ENCODE results near the gene TRIM29.

TRIM29 gene

GRCh38 chr11:120123946-120124345, 14.0 kb downstream of the TRIM29 start:
- Histone ChIP-seq H3K4me3 (ENCODE audit: low read length in 2 of 2) (no peak overlapping the region), H3K36me3 (ENCODE audit: control insufficient read depth in 2 of 2, insufficient read depth in 2 of 2, low read length in 2 of 2) (no peaks in the 10 kb centered on the region), H3K9me3 (ENCODE audit: control insufficient read depth in 2 of 2, low read length in 2 of 2) (no peaks in the 10 kb centered on the region), H3K27ac (ENCODE audit: low read depth in 2 of 2, low read length in 2 of 2) (peak overlapping the region in 1 of 2 donors; percentile 37), H3K4me1 (ENCODE audit: control insufficient read depth in 2 of 2, insufficient read depth in 2 of 2, low read length in 2 of 2) (peaks cover 12 to 31% of the 10 kb centered on the region in 2 donors), H3K9ac (ENCODE audit: low read depth in 1 of 2, low read length in 2 of 2) (no peak overlapping the region), H3K27me3 (ENCODE audit: control insufficient read depth in 2 of 2, insufficient read depth in 2 of 2, low read length in 2 of 2) (no peaks in the 10 kb centered on the region)

- H3K9me3 ChIP-seq (ENCODE audit: control insufficient read depth in 2 of 2, low read length in 2 of 2), result no peaks in the 10 kb centered on the region
- H3K9ac ChIP-seq (ENCODE audit: low read depth in 1 of 2, low read length in 2 of 2), result no peak overlapping the region
- H3K36me3 ChIP-seq (ENCODE audit: control insufficient read depth in 2 of 2, insufficient read depth in 2 of 2, low read length in 2 of 2), result no peaks in the 10 kb centered on the region
- H3K27me3 ChIP-seq (ENCODE audit: control insufficient read depth in 2 of 2, insufficient read depth in 2 of 2, low read length in 2 of 2), result no peaks in the 10 kb centered on the region
- no peak overlapping the region for H3K4me3 ChIP-seq (ENCODE audit: low read length in 2 of 2)
- H3K27ac ChIP-seq (ENCODE audit: low read depth in 2 of 2, low read length in 2 of 2), result peak overlapping the region in 1 of 2 donors; percentile 3
- peaks cover 7 to 23% of the 10 kb centered on the region in 2 donors for H3K4me1 ChIP-seq (ENCODE audit: control insufficient read depth in 2 of 2, insufficient read depth in 2 of 2, low read length in 2 of 2)
These were observed 14.8 kb downstream of the TRIM29 start for GRCh38 chr11:120122924-120123683.

GRCh38 chr11:120121914-120122473, 15.9 kb downstream of the TRIM29 start:
- Histone ChIP-seq H3K9ac (ENCODE audit: low read depth in 1 of 2, low read length in 2 of 2) (peak overlapping the region in 1 of 2 donors; percentile 34), H3K4me1 (ENCODE audit: control insufficient read depth in 2 of 2, insufficient read depth in 2 of 2, low read length in 2 of 2) (peaks cover 6 to 18% of the 10 kb centered on the region in 2 donors), H3K9me3 (ENCODE audit: control insufficient read depth in 2 of 2, low read length in 2 of 2) (no peaks in the 10 kb centered on the region), H3K36me3 (ENCODE audit: control insufficient read depth in 2 of 2, insufficient read depth in 2 of 2, low read length in 2 of 2) (no peaks in the 10 kb centered on the region), H3K27me3 (ENCODE audit: control insufficient read depth in 2 of 2, insufficient read depth in 2 of 2, low read length in 2 of 2) (no peaks in the 10 kb centered on the region), H3K4me3 (ENCODE audit: low read length in 2 of 2) (no peak overlapping the region), H3K27ac (ENCODE audit: low read depth in 2 of 2, low read length in 2 of 2) (no peak overlapping the region)

- Histone ChIP-seq H3K4me3 (ENCODE audit: low read length in 2 of 2) (no peak overlapping the region), H3K36me3 (ENCODE audit: control insufficient read depth in 2 of 2, insufficient read depth in 2 of 2, low read length in 2 of 2) (no peaks in the 10 kb centered on the region), H3K27ac (ENCODE audit: low read depth in 2 of 2, low read length in 2 of 2) (no peak overlapping the region), H3K9me3 (ENCODE audit: control insufficient read depth in 2 of 2, low read length in 2 of 2) (no peaks in the 10 kb centered on the region), H3K27me3 (ENCODE audit: control insufficient read depth in 2 of 2, insufficient read depth in 2 of 2, low read length in 2 of 2) (no peaks in the 10 kb centered on the region), H3K9ac (ENCODE audit: low read depth in 1 of 2, low read length in 2 of 2) (no peak overlapping the region), H3K4me1 (ENCODE audit: control insufficient read depth in 2 of 2, insufficient read depth in 2 of 2, low read length in 2 of 2) (peaks cover 6 to 18% of the 10 kb centered on the region in 2 donors)
These were observed 16.6 kb downstream of the TRIM29 start for GRCh38 chr11:120121336-120121735.

- Histone ChIP-seq H3K9me3 (ENCODE audit: control insufficient read depth in 2 of 2, low read length in 2 of 2) (no peaks in the 10 kb centered on the region), H3K9ac (ENCODE audit: low read depth in 1 of 2, low read length in 2 of 2) (no peak overlapping the region), H3K4me1 (ENCODE audit: control insufficient read depth in 2 of 2, insufficient read depth in 2 of 2, low read length in 2 of 2) (peaks cover 6 to 18% of the 10 kb centered on the region in 2 donors), H3K4me3 (ENCODE audit: low read length in 2 of 2) (no peak overlapping the region), H3K36me3 (ENCODE audit: control insufficient read depth in 2 of 2, insufficient read depth in 2 of 2, low read length in 2 of 2) (no peaks in the 10 kb centered on the region), H3K27ac (ENCODE audit: low read depth in 2 of 2, low read length in 2 of 2) (no peak overlapping the region), H3K27me3 (ENCODE audit: control insufficient read depth in 2 of 2, insufficient read depth in 2 of 2, low read length in 2 of 2) (no peaks in the 10 kb centered on the region)
These were observed 17.0 kb downstream of the TRIM29 start for GRCh38 chr11:120120805-120121335.

GRCh38 chr11:120119121-120119520, 18.8 kb downstream of the TRIM29 start:
- Histone ChIP-seq H3K36me3 (ENCODE audit: control insufficient read depth in 2 of 2, insufficient read depth in 2 of 2, low read length in 2 of 2) (no peaks in the 10 kb centered on the region), H3K4me1 (ENCODE audit: control insufficient read depth in 2 of 2, insufficient read depth in 2 of 2, low read length in 2 of 2) (peaks cover 6 to 18% of the 10 kb centered on the region in 2 donors), H3K9me3 (ENCODE audit: control insufficient read depth in 2 of 2, low read length in 2 of 2) (no peaks in the 10 kb centered on the region)

GRCh38 chr11:120117991-120118390, 19.9 kb downstream of the TRIM29 start:
- Histone ChIP-seq H3K36me3 (ENCODE audit: control insufficient read depth in 2 of 2, insufficient read depth in 2 of 2, low read length in 2 of 2) (no peaks in the 10 kb centered on the region), H3K27me3 (ENCODE audit: control insufficient read depth in 2 of 2, insufficient read depth in 2 of 2, low read length in 2 of 2) (no peaks in the 10 kb centered on the region), H3K4me1 (ENCODE audit: control insufficient read depth in 2 of 2, insufficient read depth in 2 of 2, low read length in 2 of 2) (peaks cover 6 to 11% of the 10 kb centered on the region in 2 donors), H3K9me3 (ENCODE audit: control insufficient read depth in 2 of 2, low read length in 2 of 2) (no peaks in the 10 kb centered on the region), H3K9ac (ENCODE audit: low read depth in 1 of 2, low read length in 2 of 2) (no peak overlapping the region), H3K27ac (ENCODE audit: low read depth in 2 of 2, low read length in 2 of 2) (no peak overlapping the region), H3K4me3 (ENCODE audit: low read length in 2 of 2) (no peak overlapping the region)

More at GRCh38 chr11:120119121-120119520, 18.8 kb downstream of the TRIM29 start:
- Histone ChIP-seq H3K4me3 (ENCODE audit: low read length in 2 of 2) (no peak overlapping the region), H3K27me3 (ENCODE audit: control insufficient read depth in 2 of 2, insufficient read depth in 2 of 2, low read length in 2 of 2) (no peaks in the 10 kb centered on the region), H3K9ac (ENCODE audit: low read depth in 1 of 2, low read length in 2 of 2) (no peak overlapping the region), H3K27ac (ENCODE audit: low read depth in 2 of 2, low read length in 2 of 2) (no peak overlapping the region)

- no peak overlapping the region for H3K9ac ChIP-seq (ENCODE audit: low read depth in 1 of 2, low read length in 2 of 2)
- H3K36me3 ChIP-seq (ENCODE audit: control insufficient read depth in 2 of 2, insufficient read depth in 2 of 2, low read length in 2 of 2), result no peaks in the 10 kb centered on the region
- H3K27me3 ChIP-seq (ENCODE audit: control insufficient read depth in 2 of 2, insufficient read depth in 2 of 2, low read length in 2 of 2), result no peaks in the 10 kb centered on the region
- H3K27ac ChIP-seq (ENCODE audit: low read depth in 2 of 2, low read length in 2 of 2), result no peak overlapping the region
- H3K4me1 ChIP-seq (ENCODE audit: control insufficient read depth in 2 of 2, insufficient read depth in 2 of 2, low read length in 2 of 2), result peaks cover 0 to 2% of the 10 kb centered on the region in 2 donors
- no peaks in the 10 kb centered on the region for H3K9me3 ChIP-seq (ENCODE audit: control insufficient read depth in 2 of 2, low read length in 2 of 2)
- H3K4me3 ChIP-seq (ENCODE audit: low read length in 2 of 2), result no peak overlapping the region
These were observed 20.9 kb downstream of the TRIM29 start for GRCh38 chr11:120116966-120117365.

- no peaks in the 10 kb centered on the region for H3K36me3 ChIP-seq (ENCODE audit: control insufficient read depth in 2 of 2, insufficient read depth in 2 of 2, low read length in 2 of 2)
- H3K9ac ChIP-seq (ENCODE audit: low read depth in 1 of 2, low read length in 2 of 2), result no peak overlapping the region
These were observed 22.5 kb downstream of the TRIM29 start for GRCh38 chr11:120115272-120116000.

More at GRCh38 chr11:120115272-120116000, 22.5 kb downstream of the TRIM29 start:
- H3K27ac ChIP-seq (ENCODE audit: low read depth in 2 of 2, low read length in 2 of 2), result no peak overlapping the region
- no peaks in the 10 kb centered on the region for H3K9me3 ChIP-seq (ENCODE audit: control insufficient read depth in 2 of 2, low read length in 2 of 2)
- no peaks in the 10 kb centered on the region for H3K27me3 ChIP-seq (ENCODE audit: control insufficient read depth in 2 of 2, insufficient read depth in 2 of 2, low read length in 2 of 2)
- H3K4me1 ChIP-seq (ENCODE audit: control insufficient read depth in 2 of 2, insufficient read depth in 2 of 2, low read length in 2 of 2), result no peaks in the 10 kb centered on the region
- H3K4me3 ChIP-seq (ENCODE audit: low read length in 2 of 2), result no peak overlapping the region

All from mucosa of rectum (tissue), 2 donors.